CD8-positive, alpha-beta memory T cell (primary cell): ENCODE measurements around the gene SHISA5. TPM values are rescaled to one million over a fixed set of nuclear protein-coding genes. Genes with fewer than 3 reads are reported as not detected.
A peak's percentile ranks its signal among the peaks of the same experiment; 100 is the strongest.
"Not testable (repeated sequence)": the region's sequence is repeated elsewhere in the genome, so short reads cannot be mapped to it uniquely, and the experiment has no call there.

ENCODE experiments used
- CTCF ChIA-PET: fragments of 350-600 bp; sonication (Branson Sonifier 250); formaldehyde crosslinking; loops from one replicate; lab custom pipeline; 2021; ENCODE audit warnings: antibody characterized with exemption; lab: Charles Lee
- POLR2A ChIA-PET: fragments of 350-600 bp; sonication (Branson Sonifier 250); formaldehyde crosslinking; loops from one replicate; lab custom pipeline; 2021; ENCODE audit warnings: antibody characterized with exemption; lab: Charles Lee
- DNase-seq, 5 donors: peaks; one replicate each; pipeline versions ENCODE4 v3.0.0 to v3.0.0-alpha.2; 2020 to 2022; ENCODE audit warnings: mixed read lengths in 1 of 5
- H3K27ac ChIP-seq: one replicate; pipeline ENCODE4 v1.7.0; 2013; ENCODE audit warnings: low read depth, mild to moderate bottlenecking, low read length, moderate library complexity
- H3K27me3 ChIP-seq: 2 replicates; pipeline ENCODE4 v1.7.0; 2013; ENCODE audit warnings: low read length, mild to moderate bottlenecking; ENCODE audit not compliant: insufficient read depth, poor library complexity, severe bottlenecking
- H3K36me3 ChIP-seq: 2 replicates; pipeline ENCODE4 v1.7.0; 2013; ENCODE audit warnings: mild to moderate bottlenecking, low read length, moderate library complexity; ENCODE audit not compliant: insufficient read depth
- H3K4me1 ChIP-seq: 2 replicates; pipeline ENCODE4 v1.7.0; 2013; ENCODE audit warnings: mild to moderate bottlenecking, low read length, moderate library complexity; ENCODE audit not compliant: insufficient read depth
- H3K4me3 ChIP-seq: 2 replicates; pipeline ENCODE4 v1.7.0; 2013; ENCODE audit warnings: mild to moderate bottlenecking, low read length
- H3K9me3 ChIP-seq: 2 replicates; pipeline ENCODE4 v1.7.0; 2013; ENCODE audit warnings: mild to moderate bottlenecking, low read length
- H3K27ac Mint-ChIP-seq, 8 donors: one replicate each; pipeline ENCODE4 v1.8.0; 2020 to 2021; ENCODE audit warnings: mixed read lengths in 8 of 8, mild to moderate bottlenecking in 6 of 8, inconsistent platforms in 3 of 8, moderate library complexity in 3 of 8
- H3K27me3 Mint-ChIP-seq, 2 donors: one replicate each; pipeline ENCODE4 v1.8.0; 2020 to 2021; ENCODE audit warnings: mixed read lengths in 2 of 2, mild to moderate bottlenecking in 1 of 2, moderate library complexity in 1 of 2
- H3K36me3 Mint-ChIP-seq, 3 donors: one replicate each; pipeline ENCODE4 v1.8.0; 2020 to 2021; ENCODE audit warnings: mixed read lengths in 3 of 3, inconsistent platforms in 1 of 3, mild to moderate bottlenecking in 1 of 3
- H3K4me1 Mint-ChIP-seq, 3 donors: one replicate each; pipeline ENCODE4 v1.8.0; 2020 to 2021; ENCODE audit warnings: mixed read lengths in 3 of 3, inconsistent platforms in 1 of 3, mild to moderate bottlenecking in 1 of 3
- H3K4me3 Mint-ChIP-seq, 7 donors: one replicate each; pipeline ENCODE4 v1.8.0; 2020 to 2021; ENCODE audit warnings: mixed read lengths in 7 of 7, mild to moderate bottlenecking in 6 of 7, moderate library complexity in 4 of 7, inconsistent platforms in 2 of 7
- H3K9me3 Mint-ChIP-seq, 5 donors: one replicate each; pipeline ENCODE4 v1.8.0; 2020 to 2022; ENCODE audit warnings: mixed read lengths in 5 of 5, mild to moderate bottlenecking in 3 of 5, moderate library complexity in 2 of 5, inconsistent platforms in 1 of 5
- polyA plus RNA-seq: library from polyadenylated mRNA; unstranded; fragments of 300-500 nt; fragmentation: Illumina TruSeq; gene quantifications from one replicate; pipeline ENCODE4 v1.2.3, GENCODE V29; 2021
- total RNA-seq, 2 experiments: library from RNA; stranded (reverse); gene quantifications; one replicate each; pipeline ENCODE4 v1.2.3, GENCODE V29; 2021

SHISA5 gene, protein sequence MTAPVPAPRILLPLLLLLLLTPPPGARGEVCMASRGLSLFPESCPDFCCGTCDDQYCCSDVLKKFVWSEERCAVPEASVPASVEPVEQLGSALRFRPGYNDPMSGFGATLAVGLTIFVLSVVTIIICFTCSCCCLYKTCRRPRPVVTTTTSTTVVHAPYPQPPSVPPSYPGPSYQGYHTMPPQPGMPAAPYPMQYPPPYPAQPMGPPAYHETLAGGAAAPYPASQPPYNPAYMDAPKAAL
- total RNA-seq (100 to 1,000 TPM; 102 TPM), polyA plus RNA-seq (470 TPM)

DNA sequence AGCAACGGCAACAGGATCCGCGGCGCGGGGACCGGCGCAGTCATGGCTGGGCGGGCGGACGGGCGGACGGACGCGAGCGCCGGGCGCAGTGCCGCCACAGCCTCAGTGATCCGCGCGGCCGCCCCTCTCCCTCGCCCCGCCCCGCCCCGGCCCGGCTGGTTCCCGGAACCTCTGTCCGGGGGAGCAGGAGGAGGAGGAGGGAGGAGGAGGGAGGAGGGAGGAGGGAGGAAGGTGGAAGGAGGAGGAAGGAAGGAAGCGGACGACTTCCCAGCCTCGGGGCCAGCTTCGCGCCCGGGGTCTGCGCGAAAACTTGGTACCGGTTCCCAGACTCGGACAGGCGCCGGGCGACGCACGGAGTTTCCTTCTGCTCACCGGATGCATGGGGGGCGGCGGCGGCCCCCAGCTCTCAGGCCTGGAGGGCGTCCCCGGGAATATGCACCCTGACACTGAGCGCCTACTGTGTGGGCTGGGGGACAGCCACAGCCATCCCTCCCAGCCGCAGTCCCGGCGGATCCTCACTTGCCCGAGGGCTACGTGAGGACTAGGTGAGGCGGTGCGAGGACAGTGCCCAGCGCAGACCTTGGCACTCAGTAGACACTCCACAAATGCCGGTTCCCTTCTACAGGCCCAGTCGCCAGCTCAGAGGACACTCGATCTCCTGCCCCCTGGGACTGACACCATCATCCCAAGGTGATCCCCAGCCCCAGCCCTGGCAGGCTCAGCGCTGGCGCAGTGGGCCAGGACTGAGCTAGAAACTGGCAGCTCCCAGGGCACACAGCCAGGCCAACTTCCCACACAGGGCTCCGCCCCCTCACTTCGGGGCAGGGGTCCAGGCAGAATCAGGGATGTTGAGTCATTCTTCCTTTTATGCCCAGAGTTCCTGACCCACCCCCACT, at the start of gene SHISA5:
Gene SHISA5, minus strand, starts transcription at position 124 of the 896 bp plus-strand sequence. Its CDS starts 80 bp downstream, at position 44.
- peaks cover 42 to 63% (median 59%) of the 10 kb centered on the region in 3 donors for H3K4me1 Mint-ChIP-seq
- DNase-seq, result peak; percentile 39 to 72 (median 44)
- ChIA-PET POLR2A (interaction anchor here (0.5 to 2.1 kb wide), 5 partner anchors 24 to 64 kb away, joined by 3 to 8 read pairs (median 5); partner anchors contain the start of genes ATRIP, CCDC51 and TMA7), CTCF (interaction anchor here (1.1 to 8.0 kb wide), 7 partner anchors 22 to 230 kb away, joined by 3 to 71 read pairs (median 8); partner anchors contain the start of genes CCDC51 and TMA7)
- H3K4me3 Mint-ChIP-seq, result peak within 1 kb of the TSS; percentile 76 to 93 (median 83)
- no peaks in the 10 kb centered on the region for H3K36me3 ChIP-seq
- peaks cover 0 to 4% (median 0%) of the 10 kb centered on the region in 3 donors for H3K36me3 Mint-ChIP-seq
- peak within 1 kb of the TSS; percentile 60 for H3K4me3 ChIP-seq
- H3K27me3 Mint-ChIP-seq, result no peaks in the 10 kb centered on the region
- H3K27ac Mint-ChIP-seq, result peak within 1 kb of the TSS; percentile 77 to 95 (median 88)
- H3K9me3 ChIP-seq, result no peaks in the 10 kb centered on the region
- H3K9me3 Mint-ChIP-seq, result no peaks in the 10 kb centered on the region
- H3K27me3 ChIP-seq, result no peaks in the 10 kb centered on the region
- H3K4me1 ChIP-seq, result peaks cover 43% of the 10 kb centered on the region
- H3K27ac ChIP-seq, result peak within 1 kb of the TSS; percentile 51

DNA sequence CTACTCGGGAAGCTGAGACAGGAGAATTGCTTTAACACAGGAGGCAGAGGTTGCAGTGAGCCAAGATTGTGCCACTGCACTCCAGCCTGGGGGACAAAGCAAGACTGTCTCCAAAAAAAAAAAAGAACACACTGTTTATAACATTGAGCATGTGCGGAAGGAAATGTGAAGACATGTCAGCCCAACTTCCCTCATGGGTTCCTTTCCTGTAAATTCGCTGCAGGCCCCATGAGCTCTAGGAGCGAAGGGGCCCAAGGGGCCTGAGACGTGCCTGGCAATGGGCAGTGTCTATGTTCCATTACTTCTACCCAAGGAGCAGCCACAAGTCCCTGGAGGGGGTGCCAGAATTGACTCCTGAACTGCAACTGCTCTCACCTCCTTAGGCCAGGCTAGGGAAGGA, 49.4 kb upstream of the SHISA5 start:
- DNase-seq, result no peak
- no peak overlapping the region for H3K27ac ChIP-seq
- H3K27me3 ChIP-seq, result no peaks in the 10 kb centered on the region
- Mint-ChIP-seq H3K36me3 (no peaks in the 10 kb centered on the region), H3K27ac (no peak overlapping the region), H3K27me3 (peaks cover 0 to 2% of the 10 kb centered on the region in 2 donors), H3K9me3 (no peaks in the 10 kb centered on the region), H3K4me1 (peaks cover 9 to 21% (median 13%) of the 10 kb centered on the region in 3 donors), H3K4me3 (no peak overlapping the region)
- ChIA-PET POLR2A (no interaction called here), CTCF (interaction anchor here (0.7 to 6.3 kb wide), 4 partner anchors 21 to 152 kb away, joined by 3 to 40 read pairs (median 14); no protein-coding TSS in a partner anchor)
- H3K4me3 ChIP-seq, result no peak overlapping the region
- H3K36me3 ChIP-seq, result no peaks in the 10 kb centered on the region
- H3K4me1 ChIP-seq, result peaks cover 14% of the 10 kb centered on the region
- no peaks in the 10 kb centered on the region for H3K9me3 ChIP-seq

DNA sequence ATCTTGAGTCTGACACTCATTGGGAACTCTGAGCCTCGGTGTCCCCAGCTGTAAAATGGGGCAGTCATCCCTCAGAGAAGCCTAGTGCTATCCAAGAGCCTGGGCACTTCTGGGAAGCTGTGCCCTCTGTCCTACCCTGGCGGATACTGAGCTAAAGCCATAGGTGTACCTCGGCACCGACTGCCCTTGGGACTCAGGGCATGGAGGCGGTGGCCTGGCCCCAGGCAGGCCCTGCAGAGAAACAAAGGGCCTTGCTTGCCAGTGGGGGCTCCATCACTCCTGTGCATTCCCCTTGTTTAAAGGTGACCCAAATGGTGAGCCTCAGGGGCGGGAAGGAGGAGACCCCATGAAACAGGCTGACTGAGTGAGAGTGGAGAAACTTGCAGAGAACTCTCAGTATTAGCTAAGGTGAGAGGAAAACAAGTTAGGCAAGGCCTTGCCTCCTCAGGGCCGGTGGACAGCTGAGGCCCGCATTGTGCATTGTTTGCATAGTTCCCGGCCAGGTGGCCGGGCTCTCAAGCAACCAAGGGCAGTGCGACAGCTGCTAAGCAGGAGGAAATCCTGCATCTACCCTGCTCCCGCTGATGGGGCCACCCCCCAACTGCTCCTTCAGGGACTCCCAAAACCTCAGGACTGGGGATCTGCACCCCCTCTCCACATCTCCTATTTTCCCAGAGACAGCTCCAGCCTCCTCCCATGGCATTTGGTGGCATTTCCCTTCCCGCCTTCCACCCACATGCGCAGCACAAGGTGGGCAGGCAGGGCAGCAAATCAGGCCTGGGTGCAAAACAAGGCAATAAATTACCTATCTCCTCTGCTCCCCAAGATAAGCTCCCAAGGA, 48.4 kb upstream of the SHISA5 start:
- Histone ChIP-seq H3K27me3 (no peaks in the 10 kb centered on the region), H3K4me3 (no peak overlapping the region), H3K9me3 (no peaks in the 10 kb centered on the region), H3K36me3 (no peaks in the 10 kb centered on the region), H3K4me1 (peaks cover 15% of the 10 kb centered on the region), H3K27ac (no peak overlapping the region)
- Mint-ChIP-seq H3K27me3 (peaks cover 0 to 2% of the 10 kb centered on the region in 2 donors), H3K27ac (no peak overlapping the region), H3K36me3 (no peaks in the 10 kb centered on the region), H3K9me3 (no peaks in the 10 kb centered on the region), H3K4me1 (peaks cover 4 to 16% (median 9%) of the 10 kb centered on the region in 3 donors), H3K4me3 (no peak overlapping the region)
- DNase-seq, result no peak
- POLR2A ChIA-PET, result no interaction called here
- CTCF ChIA-PET, result interaction anchor here (0.7 to 6.3 kb wide), 4 partner anchors 22 to 151 kb away, joined by 3 to 40 read pairs (median 13); no protein-coding TSS in a partner anchor

DNA sequence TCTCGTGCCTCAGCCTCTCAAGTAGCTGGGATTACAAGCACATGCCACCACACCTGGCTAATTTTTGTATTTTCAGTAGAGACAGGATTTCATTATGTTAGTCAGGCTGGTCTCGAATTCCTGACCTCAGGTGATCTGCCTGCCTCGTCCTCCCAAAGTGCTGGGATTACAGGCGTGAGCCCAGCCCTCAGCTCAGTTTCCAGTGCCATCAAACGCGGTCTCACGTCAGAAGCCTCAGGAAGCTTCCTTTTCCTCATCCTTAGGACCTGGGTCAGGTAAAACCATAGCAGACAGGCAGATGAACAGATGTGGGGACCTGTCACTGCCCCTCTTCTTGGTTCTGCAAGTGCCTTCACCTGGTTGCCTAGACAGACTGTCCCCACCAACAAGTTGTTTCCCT, 47.7 kb upstream of the SHISA5 start:
- H3K36me3 ChIP-seq, H3K4me3 ChIP-seq, H3K4me1 Mint-ChIP-seq, POLR2A ChIA-PET, DNase-seq, H3K27ac ChIP-seq, H3K4me3 Mint-ChIP-seq, H3K9me3 Mint-ChIP-seq, H3K27ac Mint-ChIP-seq, H3K27me3 Mint-ChIP-seq, H3K27me3 ChIP-seq, H3K36me3 Mint-ChIP-seq, H3K9me3 ChIP-seq: not testable (repeated sequence)
- peaks cover 15% of the 10 kb centered on the region for H3K4me1 ChIP-seq
- CTCF ChIA-PET, result interaction anchor here (0.6 to 6.3 kb wide), 4 partner anchors 75 to 287 kb away, joined by 3 to 40 read pairs (median 13); no protein-coding TSS in a partner anchor

DNA sequence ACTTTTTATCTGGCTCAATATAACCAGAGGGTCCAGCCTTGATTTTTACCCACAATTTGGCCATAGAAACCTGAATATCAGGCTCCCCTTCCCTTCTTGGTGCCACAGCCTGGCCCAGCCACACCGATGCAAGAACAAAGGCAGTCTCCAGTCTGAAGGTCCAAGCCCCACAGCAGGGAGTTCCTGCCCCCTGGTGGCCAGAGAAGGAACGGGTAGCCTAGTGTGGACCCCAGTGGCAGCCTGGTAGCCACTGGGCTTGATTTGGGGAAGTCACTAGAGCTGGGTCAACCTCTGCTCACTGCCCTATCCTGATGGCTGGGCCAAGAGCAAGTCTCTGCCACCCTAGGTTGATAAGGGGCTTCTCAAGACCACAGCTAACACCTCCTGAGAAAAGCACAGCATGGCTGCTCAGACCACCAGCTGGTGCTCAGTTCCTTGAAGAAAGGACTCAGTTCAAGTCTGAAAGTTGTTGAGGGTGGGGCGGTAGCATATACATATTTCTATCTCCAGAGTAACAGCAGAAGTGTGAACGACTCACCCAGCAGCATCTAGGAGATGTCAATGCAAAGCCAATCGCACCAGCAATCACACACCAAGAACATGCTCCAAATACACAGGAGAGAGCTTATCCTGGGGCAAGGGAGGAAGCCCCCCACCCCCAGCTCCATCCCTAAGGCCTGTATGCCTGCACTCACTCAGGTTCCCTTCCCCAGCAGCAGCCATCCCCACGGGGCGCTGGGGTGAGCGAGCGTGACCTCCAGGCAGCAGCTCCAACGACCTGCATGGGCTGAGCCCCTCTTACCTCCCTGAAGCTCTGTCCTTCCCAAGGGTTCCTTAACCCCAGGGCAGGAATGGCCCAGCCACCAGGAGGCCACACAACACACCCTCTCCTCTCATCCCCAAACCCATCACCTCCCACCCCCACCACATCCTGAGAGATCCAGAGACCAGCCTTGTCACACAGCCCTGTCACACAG, 45.0 kb upstream of the SHISA5 start:
- ChIA-PET CTCF (interaction anchor here (0.8 to 3.7 kb wide), 25 partner anchors 9 to 271 kb away, joined by 3 to 73 read pairs (median 4); partner anchors contain the start of genes CCDC51, SHISA5 and TMA7), POLR2A (interaction anchor here (0.6 to 1.1 kb wide), 2 partner anchors 75 to 148 kb away, joined by 3 to 4 read pairs; no protein-coding TSS in a partner anchor)
- peak; percentile 66 to 87 (median 75) for DNase-seq
- no peaks in the 10 kb centered on the region for H3K9me3 Mint-ChIP-seq
- no peak overlapping the region for H3K27ac Mint-ChIP-seq
- no peaks in the 10 kb centered on the region for H3K36me3 Mint-ChIP-seq
- Histone ChIP-seq H3K4me1 (peaks cover 9% of the 10 kb centered on the region), H3K9me3 (no peaks in the 10 kb centered on the region), H3K36me3 (no peaks in the 10 kb centered on the region), H3K27ac (no peak overlapping the region), H3K27me3 (no peaks in the 10 kb centered on the region), H3K4me3 (no peak overlapping the region)
- H3K4me1 Mint-ChIP-seq, result peaks cover 0 to 3% (median 3%) of the 10 kb centered on the region in 3 donors
- no peak overlapping the region for H3K4me3 Mint-ChIP-seq
- peaks cover 0 to 3% of the 10 kb centered on the region in 2 donors for H3K27me3 Mint-ChIP-seq

DNA sequence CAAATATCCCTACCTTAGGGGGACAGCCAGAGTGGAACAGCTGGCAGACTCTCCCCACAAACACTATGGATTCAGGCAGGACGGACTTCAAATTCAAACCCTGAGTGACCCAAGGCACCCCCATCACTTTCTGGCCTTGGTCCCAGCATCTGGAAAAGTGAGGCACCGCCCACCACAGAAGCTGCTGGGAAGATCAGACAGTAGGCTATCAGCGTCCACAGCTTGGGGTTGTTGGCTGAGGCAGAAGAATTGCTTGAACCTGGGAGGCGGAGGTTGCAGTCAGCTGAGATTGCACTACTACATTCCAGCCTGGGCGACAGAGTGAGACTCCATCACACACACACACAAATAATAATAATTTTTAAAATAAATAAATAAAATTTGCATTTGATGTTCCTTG, 44.2 kb upstream of the SHISA5 start:
- peaks cover 0 to 3% (median 3%) of the 10 kb centered on the region in 3 donors for H3K4me1 Mint-ChIP-seq
- Histone ChIP-seq H3K27me3 (no peaks in the 10 kb centered on the region), H3K9me3 (no peaks in the 10 kb centered on the region), H3K36me3 (no peaks in the 10 kb centered on the region), H3K4me3 (no peak overlapping the region), H3K27ac (no peak overlapping the region), H3K4me1 (peaks cover 9% of the 10 kb centered on the region)
- no peak overlapping the region for H3K27ac Mint-ChIP-seq
- ChIA-PET POLR2A (no interaction called here), CTCF (interaction anchor here (1.0 to 3.7 kb wide), 8 partner anchors 10 to 148 kb away, joined by 3 to 73 read pairs (median 11); no protein-coding TSS in a partner anchor)
- H3K9me3 Mint-ChIP-seq, result no peaks in the 10 kb centered on the region
- H3K27me3 Mint-ChIP-seq, result peaks cover 0 to 3% of the 10 kb centered on the region in 2 donors
- H3K4me3 Mint-ChIP-seq, result no peak overlapping the region
- H3K36me3 Mint-ChIP-seq, result no peaks in the 10 kb centered on the region
- no peak for DNase-seq
